ENCODE measurements around the gene C11orf52. TPM values are rescaled to one million over a fixed set of nuclear protein-coding genes. Genes with fewer than 3 reads are reported as not detected.
A peak's percentile ranks its signal among the peaks of the same experiment; 100 is the strongest.

The C11orf52 gene
- total and polyA plus RNA-seq, 2 of the 4 experiments (the other 2 are of a cell fraction), result 0.90 to 1.1 TPM

- in situ Hi-C loops (cut with MboI; ENCODE audit: low sequenced_read_pairs), result no loop called here
Measured at GRCh38 chr11:111871693-111872161, 47.0 kb upstream of the C11orf52 start.

More at GRCh38 chr11:111871693-111872161, 47.0 kb upstream of the C11orf52 start:
- H2BK5ac ChIP-seq (ENCODE audit: low read depth, low read length, poor library complexity, severe bottlenecking), result peak overlapping the region; percentile 56
- H2BK15ac ChIP-seq (ENCODE audit: low read depth, low read length), result no peak overlapping the region
- no peak for ATAC-seq (ENCODE audit: low read depth)
- WGBS, 2 experiments (ENCODE audit: extremely low coverage in 2 of 2, insufficient read length in 1 of 2), result no CpG with 5 or more reads among the region's 5 CpGs
- peak overlapping the region; percentile 66; the same call in 1 of the 2 replicates for H3K14ac ChIP-seq (replicated peaks; ENCODE audit: low read depth, low read length)
- DNase-seq, result no peak
- H4K5ac ChIP-seq (ENCODE audit: low read depth, low read length), result peak overlapping the region; percentile 89
- no peak overlapping the region for H2AK5ac ChIP-seq (ENCODE audit: low read depth, low read length)
- peak overlapping the region; percentile 73 for H3K9ac ChIP-seq (ENCODE audit: low read depth, low read length)
- peak overlapping the region; percentile 91 for H3K4me2 ChIP-seq (ENCODE audit: low read depth, low read length)
- peak overlapping the region; percentile 21; the same call in 1 of the 2 replicates for H4K91ac ChIP-seq (ENCODE audit: insufficient read depth, low read depth, low read length)
- H2BK20ac ChIP-seq (ENCODE audit: low read depth, low read length), result no peak overlapping the region
- BruUV-seq (replicated peaks), result no TSS peak
- TF ChIP-seq BHLHE40 (IDR thresholded peaks at IDR 0.05; ENCODE audit: low read depth, low read length) (no peak), FOS (IDR thresholded peaks at IDR 0.05; ENCODE audit: low read depth, low read length) (no peak)
- peak overlapping the region; percentile 50; the same call in 1 of the 2 replicates for H3K23ac ChIP-seq (ENCODE audit: low read depth, low read length)
- H3K27me3 ChIP-seq (ENCODE audit: control insufficient read depth, insufficient read depth, low read length), result no peaks in the 10 kb centered on the region
- POLR2A ChIA-PET (ENCODE audit: unreplicated experiment), result no interaction called here
- dilution Hi-C loops (cut with HindIII; ENCODE audit: low sequenced_read_pairs, unreplicated experiment), result no loop called here
- CTCF ChIA-PET, result interaction anchor here (1.0 to 1.5 kb wide), 4 partner anchors 15 to 110 kb away, joined by 4 to 6 read pairs (median 5); no protein-coding TSS in a partner anchor
- peaks cover 4% of the 10 kb centered on the region; the same call in 1 of the 2 replicates for H3K9me1 ChIP-seq (ENCODE audit: insufficient read depth, low read length)
- H3K36me3 ChIP-seq (ENCODE audit: control insufficient read depth, insufficient read depth, low read length), result peaks cover 1% of the 10 kb centered on the region
- peak overlapping the region; percentile 35; the same call in 1 of the 2 replicates for H3K27ac ChIP-seq (ENCODE audit: insufficient read depth, low read length)
- peak overlapping the region; percentile 53; the same call in 1 of the 2 replicates for H3K4ac ChIP-seq (ENCODE audit: low read depth, low read length)
- H3K79me1 ChIP-seq (ENCODE audit: low read depth in 1 of 2, low read length in 2 of 2), result peaks cover 3 to 19% of the 10 kb centered on the region in 2 experiments; a peak in 3 of 4 replicates
- H2AK9ac ChIP-seq (replicated peaks; ENCODE audit: low read depth, low read length, poor library complexity), result no peak overlapping the region
- H3K56ac ChIP-seq (ENCODE audit: extremely low read depth, insufficient read depth, low read length), result peak overlapping the region; percentile 42; the same call in 1 of the 2 replicates
- peak overlapping the region; percentile 89 to 91 for H4K8ac ChIP-seq (ENCODE audit: low read depth in 2 of 2, low read length in 2 of 2)
- H3K9me3 ChIP-seq (ENCODE audit: control insufficient read depth, insufficient read depth, low read length), result no peaks in the 10 kb centered on the region
- peaks cover 2% of the 10 kb centered on the region for H3K4me1 ChIP-seq (ENCODE audit: control insufficient read depth, insufficient read depth, low read length)
- peak overlapping the region; percentile 90 for H2AFZ ChIP-seq (replicated peaks; ENCODE audit: low read length, poor library complexity)
- peak overlapping the region; percentile 40; the same call in 1 of the 2 replicates for H2BK120ac ChIP-seq (ENCODE audit: low read depth, low read length)
- peak overlapping the region; percentile 51; the same call in 1 of the 2 replicates for H3K18ac ChIP-seq (ENCODE audit: low read depth, low read length)
- intact Hi-C loops (cut with micrococcal nuclease), result loop anchor here (2.0 to 10.0 kb wide), 2 partner anchors 125 to 353 kb away; partner anchors contain the start of gene PTS
- H4K20me1 ChIP-seq (ENCODE audit: insufficient read depth, low read length), result no peaks in the 10 kb centered on the region
- H3K4me3 ChIP-seq (ENCODE audit: insufficient read depth, low read depth, low read length), result peak overlapping the region; percentile 94
